GM12873 (cell line): ENCODE measurements around the gene OTULIN.

Experiments used
- TF ChIP-seq, protein P1 (sequence below): IDR thresholded peaks from 2 replicates; pipeline ENCODE4 v1.5.1; 2012; ENCODE audit warnings: low read depth, mild to moderate bottlenecking, moderate library complexity, low read length, control low read depth; ENCODE audit not compliant: insufficient read depth; ENCODE audit errors: missing control alignments

The OTULIN gene

GRCh38 chr5:14696851-14697250, 32.3 kb downstream of the OTULIN start:
- TF ChIP-seq, protein P1, sequence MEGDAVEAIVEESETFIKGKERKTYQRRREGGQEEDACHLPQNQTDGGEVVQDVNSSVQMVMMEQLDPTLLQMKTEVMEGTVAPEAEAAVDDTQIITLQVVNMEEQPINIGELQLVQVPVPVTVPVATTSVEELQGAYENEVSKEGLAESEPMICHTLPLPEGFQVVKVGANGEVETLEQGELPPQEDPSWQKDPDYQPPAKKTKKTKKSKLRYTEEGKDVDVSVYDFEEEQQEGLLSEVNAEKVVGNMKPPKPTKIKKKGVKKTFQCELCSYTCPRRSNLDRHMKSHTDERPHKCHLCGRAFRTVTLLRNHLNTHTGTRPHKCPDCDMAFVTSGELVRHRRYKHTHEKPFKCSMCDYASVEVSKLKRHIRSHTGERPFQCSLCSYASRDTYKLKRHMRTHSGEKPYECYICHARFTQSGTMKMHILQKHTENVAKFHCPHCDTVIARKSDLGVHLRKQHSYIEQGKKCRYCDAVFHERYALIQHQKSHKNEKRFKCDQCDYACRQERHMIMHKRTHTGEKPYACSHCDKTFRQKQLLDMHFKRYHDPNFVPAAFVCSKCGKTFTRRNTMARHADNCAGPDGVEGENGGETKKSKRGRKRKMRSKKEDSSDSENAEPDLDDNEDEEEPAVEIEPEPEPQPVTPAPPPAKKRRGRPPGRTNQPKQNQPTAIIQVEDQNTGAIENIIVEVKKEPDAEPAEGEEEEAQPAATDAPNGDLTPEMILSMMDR: no peak

GRCh38 chr5:14698495-14698894, 34.0 kb downstream of the OTULIN start:
- TF ChIP-seq, protein P1: no peak

GRCh38 chr5:14699159-14699558, 34.6 kb downstream of the OTULIN start:
- TF ChIP-seq, protein P1: no peak

GRCh38 chr5:14699807-14700400, 35.4 kb downstream of the OTULIN start:
- TF ChIP-seq, protein P1: no peak

DNA sequence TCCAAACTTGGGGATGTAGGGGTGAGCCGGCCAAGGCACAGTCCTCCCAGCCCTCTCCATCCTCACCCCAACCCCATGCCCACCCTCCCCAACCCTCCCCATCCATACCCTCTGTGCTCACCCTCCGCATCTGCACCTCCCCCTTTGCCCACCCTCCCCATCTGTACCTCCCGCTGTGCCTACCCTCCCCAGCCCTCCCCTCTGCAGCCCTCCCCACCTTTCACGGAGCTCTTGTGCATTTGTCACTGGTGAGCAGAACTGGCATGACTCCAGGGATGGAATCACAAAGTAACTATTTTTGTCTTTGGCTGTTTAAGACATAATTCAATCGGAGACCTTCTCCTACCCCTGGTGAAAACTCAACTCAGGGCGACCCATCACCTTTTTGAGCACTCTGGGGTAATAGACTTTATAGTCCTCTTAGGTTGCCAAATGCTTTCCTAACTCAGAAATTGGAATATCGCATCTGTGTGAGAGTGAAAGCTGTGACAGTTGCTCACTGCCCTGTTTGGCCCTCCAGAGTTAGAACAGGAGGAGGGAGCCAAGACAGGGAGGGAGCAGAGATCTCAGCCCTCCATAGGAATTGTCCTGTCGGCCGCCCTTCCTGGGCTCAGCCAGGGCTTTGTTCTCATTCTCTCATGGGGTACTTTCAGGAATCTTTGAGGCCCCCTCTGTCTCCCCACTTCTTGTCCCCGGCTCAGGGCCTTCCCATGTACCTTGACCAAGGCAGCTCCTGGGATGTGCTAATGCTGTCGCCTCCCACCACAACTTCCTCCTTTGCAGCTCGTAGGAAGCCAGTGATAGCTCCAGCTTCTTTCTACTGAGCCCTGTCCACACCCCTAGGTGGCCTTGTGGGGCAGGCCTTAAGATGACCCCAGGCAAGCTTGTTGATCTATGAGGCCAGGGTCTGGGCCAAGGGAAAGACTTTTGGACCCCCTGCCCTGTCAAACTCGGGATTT, 36.2 kb downstream of the OTULIN start:
- TF ChIP-seq, protein P1: no peak

DNA sequence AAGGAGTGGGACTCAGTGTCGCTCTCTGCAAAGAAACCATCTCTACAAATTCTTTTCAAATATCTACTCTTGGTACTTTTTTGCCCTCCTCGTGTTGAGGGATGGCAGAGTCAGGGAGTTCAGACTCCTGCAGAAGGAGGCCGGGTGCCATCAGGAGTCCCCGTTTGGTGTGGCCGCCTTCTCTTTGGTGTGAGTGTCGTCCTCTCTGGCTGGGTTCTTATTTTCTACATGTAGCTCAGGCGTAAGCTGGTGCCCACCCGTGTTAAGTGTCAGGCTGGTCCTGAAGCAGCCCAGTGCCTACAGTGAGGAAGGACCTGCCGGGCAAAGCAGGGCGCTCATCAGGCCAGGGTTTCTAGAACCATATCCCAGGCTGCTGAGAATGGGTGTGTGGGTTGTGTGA, 37.0 kb downstream of the OTULIN start:
- TF ChIP-seq, protein P1: no peak

DNA sequence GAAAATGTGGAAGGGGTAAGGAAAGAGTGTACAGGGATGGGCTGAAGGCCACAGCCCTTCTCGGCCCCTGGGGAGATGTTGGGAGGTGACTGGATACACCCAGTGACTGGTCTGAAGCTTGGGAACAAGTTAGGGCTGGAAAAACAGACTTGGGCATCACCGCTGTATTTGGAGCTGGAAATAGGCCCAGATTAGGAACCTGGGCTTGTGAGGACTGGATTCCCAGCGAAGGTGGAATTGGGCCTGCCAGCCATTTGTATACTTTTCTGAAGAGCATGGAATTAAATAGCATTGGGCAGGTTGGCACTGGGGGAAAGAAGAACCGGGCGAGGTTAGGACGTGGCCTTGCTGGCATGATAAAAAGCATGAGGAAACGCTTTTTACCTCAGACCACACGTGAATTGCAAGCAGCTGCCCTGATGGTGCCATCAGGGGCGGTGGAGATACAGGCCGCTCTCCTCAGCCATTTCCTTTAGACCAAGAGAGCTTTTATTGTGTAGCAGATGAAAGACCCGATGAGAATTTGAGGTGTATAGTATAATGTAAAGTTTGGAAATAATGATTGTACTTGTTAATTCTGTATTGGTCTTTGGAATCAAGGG, 37.8 kb downstream of the OTULIN start:
- TF ChIP-seq, protein P1: no peak
